ENCODE results near the gene SAMMSON.
A peak's percentile ranks its signal among the peaks of the same experiment; 100 is the strongest.

SAMMSON gene

GRCh38 chr3:70096376-70097066 lies 97.0 kb downstream of the SAMMSON start:
- TF ChIP-seq CTCF (IDR thresholded peaks at IDR 0.05; ENCODE audit: control extremely low read depth, extremely low read depth, low read depth, missing control alignments): no peak
- CTCF ChIA-PET: interaction anchor here (1.0 to 12.6 kb wide), 5 partner anchors 9 to 33 kb away, joined by 4 to 131 read pairs (median 7); no protein-coding TSS in a partner anchor

GRCh38 chr3:70097084-70097483 lies 97.6 kb downstream of the SAMMSON start:
- DNase-seq (ENCODE audit: extremely low spot score): no peak
- CTCF ChIA-PET: interaction anchor here (1.7 to 12.6 kb wide), 2 partner anchors 9 to 23 kb away, joined by 12 to 131 read pairs; no protein-coding TSS in a partner anchor
- POLR2A ChIA-PET: no interaction called here
- no peak for TF ChIP-seq CTCF (IDR thresholded peaks at IDR 0.05; ENCODE audit: control extremely low read depth, extremely low read depth, low read depth, missing control alignments)

More at GRCh38 chr3:70096376-70097066, 97.0 kb downstream of the SAMMSON start:
- peak; percentile 29 for DNase-seq (ENCODE audit: extremely low spot score)
- POLR2A ChIA-PET: no interaction called here

GRCh38 chr3:70108072-70108471 lies 108.5 kb downstream of the SAMMSON start:
- ChIA-PET POLR2A (no interaction called here), CTCF (interaction anchor here (0.8 to 9.5 kb wide), 7 partner anchors 9 to 443 kb away, joined by 3 to 131 read pairs (median 3); no protein-coding TSS in a partner anchor)
- peak; percentile 22 for DNase-seq (ENCODE audit: extremely low spot score)
- TF ChIP-seq CTCF (IDR thresholded peaks at IDR 0.05; ENCODE audit: control extremely low read depth, extremely low read depth, low read depth, missing control alignments): peak; percentile 39

- ChIA-PET POLR2A (no interaction called here), CTCF (interaction anchor here (1.1 to 9.5 kb wide), 6 partner anchors 9 to 442 kb away, joined by 3 to 131 read pairs (median 4); no protein-coding TSS in a partner anchor)
- no peak for DNase-seq (ENCODE audit: extremely low spot score)
- no peak for TF ChIP-seq CTCF (IDR thresholded peaks at IDR 0.05; ENCODE audit: control extremely low read depth, extremely low read depth, low read depth, missing control alignments)
Observed at GRCh38 chr3:70108546-70108945, 109.0 kb downstream of the SAMMSON start.

GRCh38 chr3:70110066-70110465 lies 110.5 kb downstream of the SAMMSON start:
- TF ChIP-seq CTCF (IDR thresholded peaks at IDR 0.05; ENCODE audit: control extremely low read depth, extremely low read depth, low read depth, missing control alignments): no peak
- DNase-seq (ENCODE audit: extremely low spot score): no peak
- ChIA-PET POLR2A (no interaction called here), CTCF (interaction anchor here (0.9 to 9.5 kb wide), 4 partner anchors 10 to 47 kb away, joined by 3 to 131 read pairs (median 58); no protein-coding TSS in a partner anchor)

GRCh38 chr3:70111411-70111810 lies 111.9 kb downstream of the SAMMSON start:
- no peak for DNase-seq (ENCODE audit: extremely low spot score)
- ChIA-PET POLR2A (no interaction called here), CTCF (interaction anchor here (1.2 to 9.5 kb wide), 2 partner anchors 8 to 9 kb away, joined by 3 to 113 read pairs; no protein-coding TSS in a partner anchor)
- no peak for TF ChIP-seq CTCF (IDR thresholded peaks at IDR 0.05; ENCODE audit: control extremely low read depth, extremely low read depth, low read depth, missing control alignments)

Data from GM10248 (cell line).